ENCODE results near the gene XPO5.
"Not testable (repeated sequence)": the region's sequence is repeated elsewhere in the genome, so short reads cannot be mapped to it uniquely, and the experiment has no call there.

Gene XPO5

DNA sequence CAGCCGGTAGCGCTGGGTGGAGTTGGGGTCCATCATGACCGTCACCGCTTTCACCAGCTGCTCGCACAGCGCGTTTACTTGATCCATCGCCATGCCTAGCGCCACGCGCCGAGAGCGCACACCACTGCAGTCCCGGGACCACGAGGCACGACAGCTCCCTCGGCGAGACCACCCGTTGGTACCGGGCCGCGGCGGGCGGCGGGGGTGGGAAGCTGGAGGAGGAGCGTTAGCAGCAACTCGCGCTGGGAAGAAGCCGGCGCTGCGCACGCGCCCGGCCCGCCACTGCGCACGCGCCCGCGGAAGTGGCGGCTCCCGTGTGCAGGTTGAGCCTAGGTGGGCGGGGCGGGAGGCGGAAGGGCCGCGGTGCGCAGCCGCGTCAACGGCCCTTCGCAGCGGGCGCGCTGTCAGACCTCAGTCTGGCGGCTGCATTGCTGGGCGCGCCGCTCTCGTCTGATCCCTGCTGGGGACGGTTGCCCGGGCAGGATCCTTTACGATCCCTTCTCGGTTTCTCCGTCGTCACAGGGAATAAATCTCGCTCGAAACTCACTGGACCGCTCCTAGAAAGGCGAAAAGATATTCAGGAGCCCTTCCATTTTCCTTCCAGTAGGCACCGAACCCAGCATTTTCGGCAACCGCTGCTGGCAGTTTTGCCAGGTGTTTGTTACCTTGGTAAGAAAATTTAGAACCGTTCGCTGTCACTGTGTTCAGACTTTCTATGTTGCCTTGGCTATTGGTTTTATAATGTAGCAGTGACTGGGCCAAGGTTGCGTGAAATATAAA is at the start of gene XPO5, which contains the start of gene POLH:
XPO5 (minus strand) TSS at position 267 of the 780 bp plus-strand sequence; CDS start at position 93, 174 bp downstream.
POLH (plus strand) TSS at position 414 of the 780 bp plus-strand sequence. CDS start 6,135 bp downstream, outside the sequence.
- in situ Hi-C loops (cut with MboI; ENCODE audit: low sequenced_read_pairs): no loop called here

DNA sequence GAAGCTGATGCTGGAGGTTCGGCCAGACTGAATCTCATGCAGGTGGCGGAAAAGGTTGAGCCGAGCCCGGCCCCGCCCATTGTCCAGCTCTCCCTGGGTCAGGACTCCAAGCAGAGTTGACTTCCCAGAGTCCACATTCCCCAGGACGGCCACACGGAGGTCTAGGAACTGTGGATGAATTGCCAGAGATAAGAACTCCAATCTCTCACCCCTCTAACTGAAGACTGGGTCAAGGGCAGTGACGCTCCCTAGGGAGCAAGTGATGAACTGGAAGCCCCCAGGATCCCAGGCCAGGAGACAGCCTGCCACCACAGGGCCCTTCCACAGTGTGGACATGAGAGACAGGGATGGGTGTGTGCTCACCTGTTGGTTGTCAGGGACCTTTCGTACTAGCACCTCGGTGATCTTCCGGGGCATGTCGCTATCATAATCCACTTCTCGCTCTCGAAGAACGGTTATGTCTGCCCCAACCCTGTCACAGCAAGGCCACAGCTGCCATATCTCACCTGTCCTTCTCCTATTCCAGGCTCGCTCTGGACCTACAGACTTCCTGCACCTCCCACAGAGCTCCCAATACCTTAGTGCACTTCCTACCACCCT is 49.7 kb upstream of the XPO5 start:
- in situ Hi-C loops (cut with MboI; ENCODE audit: low sequenced_read_pairs): no loop called here

DNA sequence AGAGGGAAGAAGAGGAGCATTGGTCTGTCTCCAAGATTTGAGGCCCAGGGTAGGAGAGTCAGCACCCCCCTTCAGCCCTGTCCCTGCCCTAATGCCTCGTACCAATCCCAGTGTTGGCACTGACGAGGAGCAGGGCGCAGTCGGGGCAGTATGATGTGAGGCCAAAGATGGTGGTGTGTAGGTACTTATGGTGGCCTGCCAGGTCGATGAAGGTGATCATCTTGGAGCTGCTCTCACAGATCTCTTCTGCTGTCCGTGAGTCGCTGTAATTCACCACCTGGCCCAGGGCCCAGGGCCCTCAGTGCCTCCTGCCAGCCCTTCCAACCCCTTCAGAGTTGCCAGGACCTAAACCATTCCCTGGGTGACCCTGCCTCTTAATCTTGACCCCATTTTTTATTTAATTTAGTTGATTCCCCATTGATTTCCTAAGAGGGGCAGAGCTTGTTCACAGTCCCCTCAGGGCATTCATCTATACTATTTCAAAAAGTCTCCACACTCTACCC is 49.0 kb upstream of the XPO5 start:
- in situ Hi-C loops (cut with MboI; ENCODE audit: low sequenced_read_pairs): no loop called here

- in situ Hi-C loops (cut with MboI; ENCODE audit: low sequenced_read_pairs): no loop called here
Observed at GRCh38 chr6:43623880-43624785, 48.3 kb upstream of the XPO5 start.

DNA sequence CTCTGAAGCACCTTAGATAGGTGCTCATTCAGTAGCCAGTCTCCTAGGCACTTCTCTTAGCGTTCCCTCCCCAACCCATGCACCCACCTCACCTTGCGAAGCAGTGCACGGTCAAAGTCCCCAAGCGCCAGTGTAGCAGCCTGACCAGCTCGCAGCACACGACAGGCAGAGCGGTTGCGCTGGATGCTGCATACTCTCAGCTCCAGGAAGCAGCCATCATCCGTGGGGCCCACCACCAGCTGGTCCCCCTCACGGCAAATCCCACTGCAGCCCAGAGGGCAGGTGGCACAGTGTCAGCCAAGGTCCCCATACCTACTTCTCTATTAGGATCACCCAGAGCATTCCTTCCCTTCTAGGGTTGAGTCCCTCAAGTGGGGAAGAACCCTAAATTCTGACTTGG is 46.7 kb upstream of the XPO5 start:
- in situ Hi-C loops (cut with MboI; ENCODE audit: low sequenced_read_pairs): no loop called here

- in situ Hi-C loops (cut with MboI; ENCODE audit: low sequenced_read_pairs): no loop called here
Observed at GRCh38 chr6:43621836-43622180, 46.0 kb upstream of the XPO5 start.

GRCh38 chr6:43621078-43621835 is 45.4 kb upstream of the XPO5 start:
- in situ Hi-C loops (cut with MboI; ENCODE audit: low sequenced_read_pairs): no loop called here

DNA sequence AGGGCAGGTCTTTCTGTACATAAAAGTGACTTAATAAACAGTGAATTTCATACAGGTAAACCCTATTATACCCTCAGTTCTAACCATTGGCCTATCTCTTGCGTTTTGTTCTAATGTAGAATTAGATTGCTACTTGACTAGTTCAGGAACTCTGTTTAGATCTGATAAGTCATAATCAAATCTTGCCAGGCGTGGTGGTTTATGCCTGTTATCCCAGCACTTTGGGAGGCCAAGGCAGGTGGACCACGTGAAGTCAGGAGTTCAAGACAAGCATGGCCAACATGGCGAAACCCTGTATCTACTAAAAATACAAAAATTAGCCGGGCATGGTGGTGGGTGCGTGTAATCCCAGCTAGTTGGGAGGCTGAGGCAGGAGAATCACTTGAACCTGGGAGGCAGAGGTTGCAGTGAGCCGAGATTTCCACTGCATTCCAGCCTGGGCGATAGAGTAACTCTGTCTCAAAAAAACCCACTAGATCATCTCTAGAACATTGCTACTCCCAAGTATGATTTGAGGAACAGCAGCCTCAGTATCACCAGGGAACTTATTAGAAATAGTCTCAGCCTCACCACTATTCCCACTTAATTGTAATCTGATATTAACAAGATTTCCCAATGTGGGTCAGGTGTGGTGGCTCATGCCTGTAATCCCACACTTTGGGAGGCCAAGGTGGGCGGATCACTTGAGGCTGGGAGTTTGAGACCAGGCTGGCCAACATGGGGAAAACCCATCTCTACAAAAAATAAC is 41.1 kb upstream of the XPO5 start:
- in situ Hi-C loops (cut with MboI; ENCODE audit: low sequenced_read_pairs): no loop called here

GRCh38 chr6:43614396-43614730 is 38.5 kb upstream of the XPO5 start:
- in situ Hi-C loops (cut with MboI; ENCODE audit: low sequenced_read_pairs): no loop called here

GRCh38 chr6:43613721-43614395 is 38.0 kb upstream of the XPO5 start:
- in situ Hi-C loops (cut with MboI; ENCODE audit: low sequenced_read_pairs): no loop called here

DNA sequence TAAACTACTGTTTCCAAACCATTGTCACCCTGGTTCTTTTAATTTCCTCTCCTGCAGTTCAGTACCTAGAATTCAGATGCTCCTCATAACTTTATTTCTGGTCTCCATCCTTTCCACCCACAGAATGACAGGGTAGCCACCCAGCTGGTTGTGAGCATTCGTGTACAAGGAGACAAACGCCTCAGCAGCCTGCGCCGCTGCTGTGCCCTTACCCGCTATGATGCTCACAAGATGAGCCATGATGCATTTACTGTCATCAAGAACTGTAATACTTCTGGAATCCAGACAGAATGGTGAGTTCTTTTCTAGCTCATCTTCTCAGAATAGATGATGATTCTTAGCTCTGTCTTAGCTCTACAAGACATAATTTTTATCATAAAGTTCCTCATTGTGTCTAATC is 34.6 kb upstream of the XPO5 start:
- in situ Hi-C loops (cut with MboI; ENCODE audit: low sequenced_read_pairs): no loop called here

DNA sequence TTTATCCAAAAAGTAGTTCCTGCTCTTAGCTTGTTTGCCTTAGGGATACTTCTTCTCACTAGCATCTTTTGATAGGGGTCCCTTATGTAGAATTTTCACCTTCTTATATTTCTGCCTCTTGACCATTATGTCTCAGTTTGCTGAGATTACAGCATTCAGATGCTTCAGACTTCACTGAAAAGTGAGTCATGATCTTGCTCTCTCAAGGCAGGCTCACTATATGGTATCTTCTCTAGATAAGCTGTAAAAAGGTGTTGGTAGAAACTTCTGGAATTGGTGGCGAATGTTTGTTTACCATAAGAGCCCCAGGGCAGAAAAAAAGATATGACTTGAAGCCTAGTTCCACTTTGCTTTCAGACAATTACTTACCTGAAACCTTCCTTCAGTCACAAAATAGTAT is 33.6 kb upstream of the XPO5 start:
- in situ Hi-C loops (cut with MboI; ENCODE audit: low sequenced_read_pairs): no loop called here

DNA sequence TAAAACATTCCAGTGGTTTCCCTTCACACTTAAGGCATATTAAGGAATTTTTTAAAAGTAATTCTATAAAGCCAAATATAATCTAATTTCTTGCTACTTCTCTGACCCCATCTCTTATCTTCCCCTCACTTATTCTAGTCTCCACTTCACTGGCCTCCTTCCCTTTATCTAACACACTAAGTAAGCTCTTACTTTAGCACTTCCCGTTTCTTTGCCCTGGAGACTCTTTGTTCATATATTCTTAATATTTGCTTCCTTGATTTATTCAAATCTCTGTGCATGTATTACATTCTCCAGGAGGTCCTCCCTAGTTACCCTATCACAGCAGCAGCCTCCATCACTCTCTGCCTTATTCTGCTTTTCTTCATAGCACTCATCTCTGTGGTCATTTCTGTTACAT is 33.0 kb upstream of the XPO5 start:
- in situ Hi-C loops (cut with MboI; ENCODE audit: low sequenced_read_pairs): no loop called here

DNA sequence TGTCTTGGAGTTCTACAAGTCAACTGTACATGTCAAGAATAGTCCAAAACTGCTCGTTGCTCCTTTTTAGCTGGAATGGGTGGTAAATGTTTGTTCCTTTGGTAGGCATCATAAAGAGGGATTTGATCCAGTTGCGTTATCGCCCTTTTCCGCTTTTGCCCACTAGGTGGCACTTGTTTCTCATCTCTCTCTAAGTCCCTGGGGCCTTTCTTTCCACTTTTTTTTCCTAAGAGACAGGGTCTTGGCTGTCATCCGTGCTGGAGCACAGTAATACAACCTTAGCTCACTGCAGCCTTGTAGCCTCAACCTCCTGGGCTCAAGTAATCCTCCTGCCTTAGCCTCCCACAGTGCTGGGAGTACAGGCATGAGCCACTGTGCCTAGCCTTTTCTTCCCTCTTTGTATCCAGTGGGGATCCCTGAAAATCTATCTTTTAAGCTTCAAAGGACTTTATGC is 32.5 kb upstream of the XPO5 start:
- in situ Hi-C loops (cut with MboI; ENCODE audit: low sequenced_read_pairs): no loop called here

DNA sequence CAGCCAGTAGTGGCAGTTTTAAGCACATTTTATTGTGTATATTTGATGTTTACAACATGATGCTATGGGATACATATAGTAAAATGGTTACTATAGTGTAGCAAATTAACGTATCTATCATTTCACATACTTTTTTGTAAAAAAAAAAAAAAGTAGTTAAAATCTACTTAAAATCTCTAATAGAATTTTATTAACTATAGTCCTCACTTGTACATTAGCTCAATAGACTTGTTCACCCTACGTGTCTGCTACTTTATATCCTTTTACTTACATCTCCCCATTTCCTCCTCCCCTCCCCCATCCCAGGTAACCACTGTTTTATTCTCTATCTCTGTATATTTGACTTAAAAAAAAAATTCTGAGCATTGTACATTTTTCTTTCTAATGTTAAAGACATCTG is 30.2 kb upstream of the XPO5 start:
- in situ Hi-C loops (cut with MboI; ENCODE audit: low sequenced_read_pairs): no loop called here

DNA sequence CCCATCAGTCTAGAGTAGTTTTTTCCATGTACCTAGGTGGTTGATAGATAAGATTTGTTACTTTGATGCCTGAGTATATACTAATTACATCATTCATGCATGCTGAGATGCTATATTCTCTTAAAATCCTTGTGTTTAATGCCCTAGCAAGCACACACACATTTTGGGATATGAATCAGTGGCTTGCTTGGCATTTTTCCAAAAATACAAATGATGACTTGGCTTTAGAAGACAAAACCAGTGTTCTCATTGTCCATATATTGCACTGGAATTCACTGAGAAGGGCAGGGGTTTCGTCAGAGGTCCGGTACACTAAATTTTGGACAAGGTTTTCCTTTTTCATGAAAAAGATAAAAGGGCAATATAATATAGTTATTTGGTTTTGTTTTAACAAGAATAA is 28.3 kb upstream of the XPO5 start:
- in situ Hi-C loops (cut with MboI; ENCODE audit: low sequenced_read_pairs): no loop called here

GRCh38 chr6:43600595-43600994 is 24.8 kb upstream of the XPO5 start:
- in situ Hi-C loops (cut with MboI; ENCODE audit: low sequenced_read_pairs): no loop called here

- in situ Hi-C loops (cut with MboI; ENCODE audit: low sequenced_read_pairs): no loop called here
Observed at GRCh38 chr6:43593938-43594337, 18.1 kb upstream of the XPO5 start.

GRCh38 chr6:43589564-43589963 is 13.7 kb upstream of the XPO5 start:
- in situ Hi-C loops (cut with MboI; ENCODE audit: low sequenced_read_pairs): not testable (repeated sequence)
